GM18907 (cell line): ENCODE data around the gene MYL10.

Experiments
- ATAC-seq: cut with Tn5 transposase; IDR thresholded peaks from one replicate; pipeline ENCODE4 v1.9.1; 2021; ENCODE audit warnings: mild to moderate bottlenecking, moderate library complexity; ENCODE audit not compliant: unreplicated experiment

The MYL10 gene

DNA sequence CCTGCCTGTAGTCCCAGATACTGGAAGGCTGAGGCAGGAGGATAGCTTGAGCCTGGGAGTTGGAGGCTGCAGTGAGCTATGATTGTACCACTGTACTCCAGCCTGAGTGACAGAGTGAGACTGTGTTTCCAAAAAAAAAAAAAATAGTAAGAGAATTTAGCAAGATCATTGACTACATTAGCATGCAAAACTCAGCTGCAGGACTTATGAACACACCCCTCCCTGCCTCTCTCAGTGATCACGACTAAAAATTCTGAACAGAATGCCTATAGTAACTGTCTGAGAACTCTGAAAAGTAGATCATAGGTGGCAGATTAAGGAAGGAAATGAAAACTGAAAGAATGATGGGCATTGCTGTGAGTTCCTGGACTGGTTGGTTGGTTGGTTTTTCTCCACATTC, 50.5 kb downstream of the MYL10 start:
- ATAC-seq: no peak

DNA sequence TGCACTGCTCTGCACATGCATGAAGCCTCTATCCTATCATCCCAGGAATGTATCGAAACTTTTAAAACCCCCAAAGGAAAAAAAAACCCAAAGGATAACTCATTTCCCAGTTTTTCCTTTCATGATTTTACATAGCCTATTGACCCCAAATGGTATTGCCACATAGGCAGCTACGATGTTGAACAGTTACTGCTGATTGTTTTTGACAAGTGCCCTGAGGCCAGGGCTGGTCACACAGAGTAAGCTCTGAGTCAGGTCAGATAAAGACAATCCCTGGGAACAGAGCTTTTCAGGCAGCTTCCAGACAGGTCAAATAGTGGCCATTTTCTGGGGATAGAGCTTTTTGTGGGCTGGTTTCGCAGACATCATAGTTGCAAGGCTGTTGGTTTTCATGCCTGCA, 52.1 kb downstream of the MYL10 start:
- ATAC-seq: no peak

DNA sequence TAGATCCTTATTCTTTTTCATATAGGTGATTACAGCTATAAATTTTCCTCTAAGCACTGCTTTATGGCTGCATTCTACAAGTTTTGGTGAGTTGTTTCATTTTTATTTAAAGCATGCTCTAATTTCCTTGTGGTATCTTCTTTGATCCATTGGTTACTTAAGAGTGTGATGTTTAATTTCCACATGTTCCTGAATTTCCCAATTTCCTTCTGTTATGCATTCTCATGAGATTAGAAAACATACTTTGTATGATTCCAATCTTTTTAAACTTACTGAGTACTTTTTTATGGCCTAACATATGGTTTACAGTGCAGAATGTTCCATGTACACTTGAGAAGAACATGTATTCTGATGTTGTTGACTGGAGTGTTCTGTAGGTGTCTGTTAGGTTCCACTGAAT, 53.4 kb downstream of the MYL10 start:
- ATAC-seq: no peak

DNA sequence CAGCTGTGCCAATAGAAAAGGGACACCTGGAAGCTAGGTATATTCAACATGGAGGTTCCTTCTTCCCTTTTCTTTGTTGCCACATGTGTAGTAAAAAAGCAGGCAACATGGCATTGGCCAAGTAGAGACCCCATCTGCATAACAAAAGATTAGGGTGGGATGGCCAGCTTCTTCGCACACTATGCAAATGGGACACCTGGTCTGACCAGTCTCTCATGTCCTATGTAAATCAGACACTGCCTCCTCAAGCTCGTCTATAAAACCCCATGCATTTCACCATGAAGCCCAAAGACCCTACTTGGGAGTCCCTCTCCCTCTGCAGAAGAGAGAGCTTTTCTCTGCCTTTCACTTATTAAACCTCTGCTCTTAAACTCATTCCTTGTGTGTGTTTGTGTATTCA, 53.9 kb downstream of the MYL10 start:
- ATAC-seq: no peak

DNA sequence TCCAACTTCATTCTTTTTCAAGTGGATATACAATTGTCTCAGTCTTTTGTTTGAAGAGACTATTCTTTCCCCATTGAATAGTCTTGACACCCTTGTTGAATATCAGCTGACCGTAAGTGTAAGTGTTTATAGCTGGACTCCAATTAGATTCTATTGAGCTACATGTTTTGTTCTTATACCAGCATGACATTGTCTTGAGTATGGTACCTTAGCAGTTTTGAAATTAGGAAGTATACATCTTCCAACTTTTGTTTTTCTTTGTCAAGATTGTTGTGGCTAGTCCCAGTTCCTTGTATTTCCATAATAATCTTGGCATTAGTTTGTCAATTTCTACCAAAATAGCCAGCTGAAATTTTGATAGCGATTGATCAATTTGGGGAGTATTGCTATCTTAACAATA, 56.9 kb downstream of the MYL10 start:
- ATAC-seq: no peak

DNA sequence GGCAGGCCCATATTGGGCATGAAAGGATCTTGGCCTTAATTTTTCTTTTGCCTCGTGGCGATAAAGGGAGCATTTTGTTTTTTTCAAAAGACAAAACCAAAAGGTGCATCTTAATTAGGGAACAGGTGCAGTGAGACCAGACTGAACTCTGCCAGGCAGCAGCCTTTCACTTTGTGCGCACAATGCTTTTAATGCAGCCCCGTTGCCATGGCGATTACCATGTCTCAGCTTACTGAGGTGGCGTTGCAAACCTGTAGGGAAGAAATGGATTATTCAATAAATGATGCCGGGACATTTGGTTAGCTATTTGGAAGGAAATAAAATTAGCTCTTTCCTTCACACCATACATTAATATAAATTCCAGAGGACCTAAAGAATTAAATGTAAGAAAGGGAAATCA, 61.9 kb downstream of the MYL10 start:
- ATAC-seq: no peak

DNA sequence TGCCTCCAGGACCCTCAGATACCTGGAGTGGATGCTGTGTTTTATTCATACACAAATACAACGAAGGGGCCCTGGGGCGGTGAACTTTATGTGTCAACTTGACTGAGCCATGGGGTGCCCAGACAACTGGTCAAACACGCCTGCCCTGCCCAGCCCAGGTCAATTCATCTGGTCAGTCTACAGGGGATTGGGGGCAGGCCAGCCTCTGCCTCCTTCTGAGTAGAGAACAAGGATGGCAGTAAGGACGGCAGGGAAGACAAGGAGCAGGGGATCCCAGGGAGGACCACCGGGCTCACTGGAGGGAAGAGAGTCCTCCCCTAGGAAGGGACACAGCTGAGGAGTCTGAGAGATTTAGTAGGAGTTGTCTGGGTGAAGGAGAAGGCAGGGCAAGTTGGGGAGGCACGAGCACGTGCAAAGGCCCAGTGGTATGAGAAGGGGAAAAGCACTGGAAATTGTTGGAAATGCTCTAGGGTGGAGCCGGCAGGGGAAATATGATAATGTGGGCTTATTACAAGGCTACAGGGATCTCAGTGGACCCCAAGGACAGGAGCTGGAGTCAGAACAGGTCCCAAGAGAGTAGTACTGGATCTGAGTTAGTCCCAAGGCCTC, 63.4 kb downstream of the MYL10 start:
- no peak for ATAC-seq

DNA sequence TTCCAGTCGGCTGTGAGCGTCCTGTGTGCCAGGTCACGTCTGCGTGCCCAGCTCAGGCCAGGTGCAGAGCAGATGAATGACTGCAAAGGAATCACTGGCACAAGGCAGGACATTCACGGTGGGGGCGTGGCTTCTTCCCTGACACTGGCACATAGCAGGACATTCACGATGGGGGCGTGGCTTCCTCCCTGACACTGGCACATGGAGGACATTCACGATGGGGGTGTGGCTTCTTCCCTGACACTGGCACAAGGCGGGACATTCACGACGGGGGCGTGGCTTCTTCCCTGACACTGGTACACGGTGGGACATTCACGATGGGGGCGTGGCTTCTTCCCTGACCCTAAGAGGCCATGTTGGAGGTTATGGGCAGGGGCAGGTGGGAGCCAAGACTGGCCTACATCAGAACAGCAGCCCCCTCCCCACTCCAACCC, 64.3 kb downstream of the MYL10 start:
- no peak for ATAC-seq

DNA sequence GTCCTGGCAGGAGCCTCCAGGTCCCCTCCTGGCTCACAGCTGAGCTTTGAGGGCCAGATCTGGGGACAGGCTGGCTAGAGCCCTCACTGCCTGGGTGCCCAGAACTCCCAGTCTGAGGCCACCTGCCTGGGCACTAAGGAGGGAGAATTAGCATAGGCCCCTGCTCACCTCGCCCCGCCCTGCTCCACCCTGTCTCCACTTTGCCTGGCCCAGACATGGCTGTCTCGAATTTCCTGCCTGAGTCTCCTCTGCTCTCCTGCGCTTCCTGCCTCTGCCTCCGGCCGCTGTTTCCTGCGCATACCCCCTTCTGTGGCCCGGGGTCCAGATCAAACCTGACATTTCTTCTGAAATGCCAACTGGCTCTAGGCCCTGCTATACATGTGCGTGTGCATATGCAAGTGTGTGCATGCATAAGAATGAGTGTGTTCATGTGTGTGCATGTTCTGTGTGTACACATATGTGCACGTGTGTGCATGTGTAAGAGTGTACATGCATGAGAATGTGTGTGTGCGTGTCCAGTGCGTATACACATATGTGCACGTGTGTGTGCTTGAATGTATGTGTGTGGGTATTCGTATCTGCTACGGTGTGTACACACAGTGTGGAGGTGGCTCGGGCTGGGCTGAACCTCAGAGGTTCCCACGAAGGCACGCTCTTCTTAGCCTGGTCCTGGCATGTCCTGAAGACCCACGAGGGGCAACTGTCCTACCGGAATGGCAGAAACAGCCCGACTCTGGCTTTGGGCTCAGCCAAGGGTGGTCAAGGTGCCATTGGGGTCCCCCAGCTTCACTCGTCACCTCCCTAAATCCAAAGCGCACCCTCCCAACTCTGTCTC, 64.9 kb downstream of the MYL10 start:
- ATAC-seq: no peak
